GM12878 (cell line): ENCODE data around the gene FLAD1. TPM values are rescaled to one million over a fixed set of nuclear protein-coding genes. Genes with fewer than 3 reads are reported as not detected.

Source experiments
- BMI1 ChIP-seq: fragments of 450-650 bp; IDR thresholded peaks from 2 replicates; pipeline ENCODE4 v1.6.1; 2016; ENCODE audit warnings: mild to moderate bottlenecking, moderate library complexity, borderline replicate concordance
- BRCA1 ChIP-seq: IDR thresholded peaks from 2 replicates; pipeline ENCODE4 v1.6.1; 2011; ENCODE audit warnings: low read depth, low read length, improper control_type of control experiment
- DPF2 ChIP-seq: fragments of 450-650 bp; IDR thresholded peaks from 2 replicates; pipeline ENCODE4 v1.6.1; 2017; ENCODE audit warnings: mild to moderate bottlenecking
- EED ChIP-seq: sonication (generic); IDR thresholded peaks from 2 replicates; pipeline ENCODE4 v1.6.1; 2016; ENCODE audit warnings: antibody characterized with exemption, low read depth
- GATAD2B ChIP-seq: fragments of 450-650 bp; conservative IDR thresholded peaks from 2 replicates; pipeline ENCODE4 v1.6.1; 2017; ENCODE audit warnings: low read depth, mild to moderate bottlenecking, moderate library complexity
- HDAC2 ChIP-seq: fragments of 200-600 bp; sonication (generic); IDR thresholded peaks from 2 replicates; pipeline ENCODE4 v1.6.1; 2017
- IRF3 ChIP-seq: fragments of 450-650 bp; IDR thresholded peaks from 2 replicates; pipeline ENCODE4 v1.6.1; 2014; ENCODE audit warnings: mild to moderate bottlenecking
- IRF4 ChIP-seq: IDR thresholded peaks from 2 replicates; pipeline ENCODE4 v1.6.1; 2011; ENCODE audit warnings: low read depth, low read length
- MTA2 ChIP-seq: fragments of 450-650 bp; IDR thresholded peaks from 2 replicates; pipeline ENCODE4 v1.6.1; 2016; ENCODE audit warnings: low read depth, mild to moderate bottlenecking, moderate library complexity
- NBN ChIP-seq: fragments of 450-650 bp; IDR thresholded peaks from 2 replicates; pipeline ENCODE4 v1.6.1; 2016
- NFYB ChIP-seq: IDR thresholded peaks from 2 replicates; pipeline ENCODE4 v1.6.1; 2011; ENCODE audit warnings: low read depth, mild to moderate bottlenecking, low read length, improper control_type of control experiment, moderate library complexity; ENCODE audit not compliant: insufficient read depth
- NR2F1 ChIP-seq: fragments of 450-650 bp; conservative IDR thresholded peaks from 2 replicates; pipeline ENCODE4 v1.6.1; 2017; ENCODE audit warnings: mild to moderate bottlenecking
- POLR2AphosphoS2 ChIP-seq: IDR thresholded peaks from 2 replicates; pipeline ENCODE4 v1.6.1; 2011; ENCODE audit warnings: low read depth, mild to moderate bottlenecking, low read length, improper control_type of control experiment, moderate library complexity
- POU2F2 ChIP-seq: IDR thresholded peaks from 3 replicates; pipeline ENCODE4 v1.6.1; 2011; ENCODE audit warnings: low read depth, mild to moderate bottlenecking, low read length, borderline replicate concordance
- SMAD1 ChIP-seq: fragments of 450-650 bp; IDR thresholded peaks from 2 replicates; pipeline ENCODE4 v1.6.1; 2018; ENCODE audit warnings: mild to moderate bottlenecking, low read depth; ENCODE audit not compliant: partially characterized antibody
- STAT3 ChIP-seq: IDR thresholded peaks from 2 replicates; pipeline ENCODE4 v1.6.1; 2011; ENCODE audit warnings: low read depth, low read length, improper control_type of control experiment
- TARDBP ChIP-seq: IDR thresholded peaks from 2 replicates; pipeline ENCODE4 v1.6.1; 2016; ENCODE audit warnings: borderline replicate concordance
- WRNIP1 ChIP-seq: IDR thresholded peaks from 2 replicates; pipeline ENCODE4 v1.6.1; 2011; ENCODE audit warnings: low read depth, low read length, improper control_type of control experiment, borderline replicate concordance
- ZNF207 ChIP-seq: fragments of 450-650 bp; IDR thresholded peaks from 2 replicates; pipeline ENCODE4 v1.6.1; 2014; ENCODE audit warnings: antibody characterized with exemption, mild to moderate bottlenecking, borderline replicate concordance
- polyA plus RNA-seq, 11 experiments: library from polyadenylated mRNA; depleted of rRNA in 4 of 11; unstranded in 6 of 11; stranded (reverse) in 5 of 11; fragments of >200 nt; fragmentation: Nextera tagmentation in 4 of 11; fragmentation: Illumina TruSeq in 1 of 11; extraction: Ambion mirVana in 4 of 11; extraction: Trizol in 1 of 11; gene quantifications; 1 replicate in 1 of 11; 2 replicates in 10 of 11; pipeline versions ENCODE4 v1.2.1 to v1.2.3, GENCODE V29; 2011 to 2016; ENCODE audit warnings: inconsistent platforms in 2 of 11, missing spikeins in 2 of 11, low read depth in 1 of 11
- total RNA-seq, 4 experiments: library from RNA; depleted of rRNA in 3 of 4; stranded (reverse); fragments of >200 nt in 3 of 4; fragmentation: Illumina TruSeq in 1 of 4; extraction: Trizol in 1 of 4; gene quantifications; 2 replicates each; pipeline versions ENCODE4 v1.2.1 to v1.2.3, GENCODE V29; 2013 to 2021
- TF ChIP-seq, protein P1 (sequence below): fragments of 150-350 bp; IDR thresholded peaks from 2 replicates; pipeline ENCODE4 v1.6.1; 2014; ENCODE audit warnings: mild to moderate bottlenecking, low read depth, low read length
- TF ChIP-seq, protein P2 (sequence below): fragments of 450-650 bp; IDR thresholded peaks from 2 replicates; pipeline ENCODE4 v1.6.1; 2017; ENCODE audit warnings: borderline replicate concordance
- TF ChIP-seq, protein P3 (sequence below): IDR thresholded peaks from 2 replicates; pipeline ENCODE4 v1.6.1; 2012; ENCODE audit warnings: low read depth, low read length, improper control_type of control experiment
- TF ChIP-seq, protein P4 (sequence below): fragments of 450-650 bp; IDR thresholded peaks from 2 replicates; pipeline ENCODE4 v1.6.1; 2016; ENCODE audit warnings: mild to moderate bottlenecking, moderate library complexity, borderline replicate concordance

FLAD1 gene
- total and polyA plus RNA-seq, 10 of the 15 experiments (the other 5 are each of a cell fraction or from before 2014, with no cell fraction given) = 22.9 to 93.4 (median 56.6) TPM

GRCh38 chr1:154974102-154974807 is 8.9 kb upstream of the FLAD1 start, which contains the start of gene CKS1B (continued):
- TF ChIP-seq, protein P1, sequence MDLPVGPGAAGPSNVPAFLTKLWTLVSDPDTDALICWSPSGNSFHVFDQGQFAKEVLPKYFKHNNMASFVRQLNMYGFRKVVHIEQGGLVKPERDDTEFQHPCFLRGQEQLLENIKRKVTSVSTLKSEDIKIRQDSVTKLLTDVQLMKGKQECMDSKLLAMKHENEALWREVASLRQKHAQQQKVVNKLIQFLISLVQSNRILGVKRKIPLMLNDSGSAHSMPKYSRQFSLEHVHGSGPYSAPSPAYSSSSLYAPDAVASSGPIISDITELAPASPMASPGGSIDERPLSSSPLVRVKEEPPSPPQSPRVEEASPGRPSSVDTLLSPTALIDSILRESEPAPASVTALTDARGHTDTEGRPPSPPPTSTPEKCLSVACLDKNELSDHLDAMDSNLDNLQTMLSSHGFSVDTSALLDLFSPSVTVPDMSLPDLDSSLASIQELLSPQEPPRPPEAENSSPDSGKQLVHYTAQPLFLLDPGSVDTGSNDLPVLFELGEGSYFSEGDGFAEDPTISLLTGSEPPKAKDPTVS = 0 out of 2 replicates have a peak, but pooled peaks have one; percentile 17
- TF ChIP-seq DPF2 (peak; percentile 5; the same call in 1 of the 2 replicates), MTA2 (peak; percentile 92), IRF4 (0 out of 2 replicates have a peak, but pooled peaks have one; percentile 7), NR2F1 (peak; percentile 100), HDAC2 (peak; percentile 99), SMAD1 (peak; percentile 7), GATAD2B (peak; percentile 56), ZNF207 (peak; percentile 76; the same call in 1 of the 2 replicates), TARDBP (no peak), BRCA1 (0 out of 2 replicates have a peak, but pooled peaks have one; percentile 35), EED (no peak), NFYB (peak; percentile 99), STAT3 (no peak), WRNIP1 (no peak), BMI1 (no peak), POLR2AphosphoS2 (peak; percentile 52; the same call in 1 of the 2 replicates), POU2F2 (no peak; the same call in 2 of the 3 replicates), IRF3 (peak; percentile 95), NBN (peak; percentile 92)
- TF ChIP-seq, protein P2, sequence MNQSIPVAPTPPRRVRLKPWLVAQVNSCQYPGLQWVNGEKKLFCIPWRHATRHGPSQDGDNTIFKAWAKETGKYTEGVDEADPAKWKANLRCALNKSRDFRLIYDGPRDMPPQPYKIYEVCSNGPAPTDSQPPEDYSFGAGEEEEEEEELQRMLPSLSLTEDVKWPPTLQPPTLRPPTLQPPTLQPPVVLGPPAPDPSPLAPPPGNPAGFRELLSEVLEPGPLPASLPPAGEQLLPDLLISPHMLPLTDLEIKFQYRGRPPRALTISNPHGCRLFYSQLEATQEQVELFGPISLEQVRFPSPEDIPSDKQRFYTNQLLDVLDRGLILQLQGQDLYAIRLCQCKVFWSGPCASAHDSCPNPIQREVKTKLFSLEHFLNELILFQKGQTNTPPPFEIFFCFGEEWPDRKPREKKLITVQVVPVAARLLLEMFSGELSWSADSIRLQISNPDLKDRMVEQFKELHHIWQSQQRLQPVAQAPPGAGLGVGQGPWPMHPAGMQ = no peak
- TF ChIP-seq, protein P3, sequence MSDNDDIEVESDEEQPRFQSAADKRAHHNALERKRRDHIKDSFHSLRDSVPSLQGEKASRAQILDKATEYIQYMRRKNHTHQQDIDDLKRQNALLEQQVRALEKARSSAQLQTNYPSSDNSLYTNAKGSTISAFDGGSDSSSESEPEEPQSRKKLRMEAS = peak; percentile 98
- TF ChIP-seq, protein P4, sequence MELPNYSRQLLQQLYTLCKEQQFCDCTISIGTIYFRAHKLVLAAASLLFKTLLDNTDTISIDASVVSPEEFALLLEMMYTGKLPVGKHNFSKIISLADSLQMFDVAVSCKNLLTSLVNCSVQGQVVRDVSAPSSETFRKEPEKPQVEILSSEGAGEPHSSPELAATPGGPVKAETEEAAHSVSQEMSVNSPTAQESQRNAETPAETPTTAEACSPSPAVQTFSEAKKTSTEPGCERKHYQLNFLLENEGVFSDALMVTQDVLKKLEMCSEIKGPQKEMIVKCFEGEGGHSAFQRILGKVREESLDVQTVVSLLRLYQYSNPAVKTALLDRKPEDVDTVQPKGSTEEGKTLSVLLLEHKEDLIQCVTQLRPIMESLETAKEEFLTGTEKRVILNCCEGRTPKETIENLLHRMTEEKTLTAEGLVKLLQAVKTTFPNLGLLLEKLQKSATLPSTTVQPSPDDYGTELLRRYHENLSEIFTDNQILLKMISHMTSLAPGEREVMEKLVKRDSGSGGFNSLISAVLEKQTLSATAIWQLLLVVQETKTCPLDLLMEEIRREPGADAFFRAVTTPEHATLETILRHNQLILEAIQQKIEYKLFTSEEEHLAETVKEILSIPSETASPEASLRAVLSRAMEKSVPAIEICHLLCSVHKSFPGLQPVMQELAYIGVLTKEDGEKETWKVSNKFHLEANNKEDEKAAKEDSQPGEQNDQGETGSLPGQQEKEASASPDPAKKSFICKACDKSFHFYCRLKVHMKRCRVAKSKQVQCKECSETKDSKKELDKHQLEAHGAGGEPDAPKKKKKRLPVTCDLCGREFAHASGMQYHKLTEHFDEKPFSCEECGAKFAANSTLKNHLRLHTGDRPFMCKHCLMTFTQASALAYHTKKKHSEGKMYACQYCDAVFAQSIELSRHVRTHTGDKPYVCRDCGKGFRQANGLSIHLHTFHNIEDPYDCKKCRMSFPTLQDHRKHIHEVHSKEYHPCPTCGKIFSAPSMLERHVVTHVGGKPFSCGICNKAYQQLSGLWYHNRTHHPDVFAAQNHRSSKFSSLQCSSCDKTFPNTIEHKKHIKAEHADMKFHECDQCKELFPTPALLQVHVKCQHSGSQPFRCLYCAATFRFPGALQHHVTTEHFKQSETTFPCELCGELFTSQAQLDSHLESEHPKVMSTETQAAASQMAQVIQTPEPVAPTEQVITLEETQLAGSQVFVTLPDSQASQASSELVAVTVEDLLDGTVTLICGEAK = peak; percentile 99
